Mucosa of descending colon (tissue), 3 donors: ENCODE results near the gene KL. TPM values are rescaled to one million over a fixed set of nuclear protein-coding genes. Genes with fewer than 3 reads are reported as not detected.

Source experiments
- ATAC-seq: fragments of 200-7000 bp; cut with Tn5 transposase; one replicate; pipeline ENCODE4 v1.9.1; 2020; ENCODE audit warnings: mild to moderate bottlenecking, moderate library complexity
- DNase-seq, 3 donors: peaks; one replicate each; pipeline ENCODE4 v3.0.0-alpha.2; 2020
- H3K36me3 ChIP-seq: fragments of 200-600 bp; one replicate; pipeline ENCODE4 v1.8.0; 2021; ENCODE audit warnings: low read depth, mild to moderate bottlenecking
- H3K4me1 ChIP-seq: fragments of 200-600 bp; one replicate; pipeline ENCODE4 v1.8.0; 2021; ENCODE audit warnings: low read depth, mild to moderate bottlenecking
- H3K4me3 ChIP-seq: fragments of 200-600 bp; one replicate; pipeline ENCODE4 v1.8.0; 2021; ENCODE audit warnings: mild to moderate bottlenecking
- H3K9me3 ChIP-seq: fragments of 200-600 bp; one replicate; pipeline ENCODE4 v1.8.0; 2021; ENCODE audit warnings: mild to moderate bottlenecking
- CTCF ChIP-seq: fragments of 200-600 bp; IDR thresholded peaks from one replicate; pipeline ENCODE4 v1.8.0; 2022; ENCODE audit warnings: antibody characterized with exemption, mild to moderate bottlenecking
- intact Hi-C, 2 donors: fragments of 100-400 bp; cut with DNase I in 1 of 2; cut with micrococcal nuclease in 1 of 2; formaldehyde crosslinking; loops; one replicate each; pipeline versions ENCODE4 v1.11.0 to v1.11.1; 2022; cut with DNase I, micrococcal nuclease
- total RNA-seq, 3 donors: library from RNA; stranded (reverse); fragmentation: NEBNext Ultra II Directional in 2 of 3; extraction: Animal tissue kit (Norgen Biotek cat#: 25700) in 2 of 3; gene quantifications; one replicate each; pipeline versions ENCODE4 v1.2.1 to v1.2.4, GENCODE V29; 2021 to 2023
- donor health status: DM: no; HTN: no; CAD: no; lungs with moderate emphysema.
- donor health status: DM: no; HTN: no; CAD: no.
- donor health status: DM: no; HTN: yes; CAD: no.

The KL gene
- total RNA-seq, 3 donors from 2014 or later, result 0.63 to 6.0 (median 0.84) TPM

- no peak for ATAC-seq
- H3K9me3 ChIP-seq, result no peaks in the 10 kb centered on the region
- no peak for TF ChIP-seq CTCF
- intact Hi-C loops, result no loop called here
- no peaks in the 10 kb centered on the region for H3K36me3 ChIP-seq
- no peak for DNase-seq
- no peak overlapping the region for H3K4me3 ChIP-seq
- no peaks in the 10 kb centered on the region for H3K4me1 ChIP-seq
Measured at GRCh38 chr13:32976056-32976805, 40.0 kb upstream of the KL start.

- DNase-seq (no peak), ATAC-seq (no peak)
- Histone ChIP-seq H3K36me3 (no peaks in the 10 kb centered on the region), H3K4me1 (no peaks in the 10 kb centered on the region), H3K4me3 (no peak overlapping the region), H3K9me3 (no peaks in the 10 kb centered on the region)
- no peak for TF ChIP-seq CTCF
- intact Hi-C loops, result no loop called here
Measured at GRCh38 chr13:32976912-32977311, 39.3 kb upstream of the KL start.

- no peak for ATAC-seq
- Histone ChIP-seq H3K9me3 (no peaks in the 10 kb centered on the region), H3K4me1 (no peaks in the 10 kb centered on the region), H3K36me3 (no peaks in the 10 kb centered on the region), H3K4me3 (no peak overlapping the region)
- DNase-seq, result no peak
- intact Hi-C loops, result no loop called here
- no peak for TF ChIP-seq CTCF
Measured at GRCh38 chr13:32977321-32977720, 38.9 kb upstream of the KL start.

- Histone ChIP-seq H3K36me3 (no peaks in the 10 kb centered on the region), H3K9me3 (no peaks in the 10 kb centered on the region), H3K4me1 (no peaks in the 10 kb centered on the region), H3K4me3 (no peak overlapping the region)
- DNase-seq (no peak), ATAC-seq (no peak)
- no peak for TF ChIP-seq CTCF
- intact Hi-C loops, result no loop called here
Measured at GRCh38 chr13:32978278-32978677, 37.9 kb upstream of the KL start.

- Histone ChIP-seq H3K4me3 (no peak overlapping the region), H3K36me3 (no peaks in the 10 kb centered on the region), H3K4me1 (no peaks in the 10 kb centered on the region), H3K9me3 (no peaks in the 10 kb centered on the region)
- DNase-seq, result no peak
- intact Hi-C loops, result no loop called here
- no peak for TF ChIP-seq CTCF
- no peak for ATAC-seq
Measured at GRCh38 chr13:32983058-32983457, 33.2 kb upstream of the KL start.
